ENCODE results near the gene GOPC.

GOPC gene

GRCh38 chr6:117545161-117545595, 57.1 kb downstream of the GOPC start:
- no peak for DNase-seq (ENCODE audit: low read depth in 2 of 2)
- no peak for TF ChIP-seq CTCF (IDR thresholded peaks at IDR 0.05; ENCODE audit: low read depth, low read length)
- H3K4me3 ChIP-seq (replicated peaks in 1 of 2; ENCODE audit: low read depth in 2 of 2, low read length in 2 of 2), result no peak overlapping the region

- no peak overlapping the region for H3K4me3 ChIP-seq (replicated peaks in 1 of 2; ENCODE audit: low read depth in 2 of 2, low read length in 2 of 2)
- DNase-seq (ENCODE audit: low read depth in 2 of 2), result no peak
- TF ChIP-seq CTCF (IDR thresholded peaks at IDR 0.05; ENCODE audit: low read depth, low read length), result no peak
Observed at GRCh38 chr6:117544716-117545115, 57.6 kb downstream of the GOPC start.

- H3K4me3 ChIP-seq (replicated peaks in 1 of 2; ENCODE audit: low read depth in 2 of 2, low read length in 2 of 2), result no peak overlapping the region
- no peak for DNase-seq (ENCODE audit: low read depth in 2 of 2)
- TF ChIP-seq CTCF (IDR thresholded peaks at IDR 0.05; ENCODE audit: low read depth, low read length), result no peak
Observed at GRCh38 chr6:117542493-117542892, 59.8 kb downstream of the GOPC start.

- DNase-seq (ENCODE audit: low read depth in 2 of 2), result peak in 1 of 2 donors; percentile 88
- TF ChIP-seq CTCF (IDR thresholded peaks at IDR 0.05; ENCODE audit: low read depth, low read length), result no peak
- no peak overlapping the region for H3K4me3 ChIP-seq (replicated peaks in 1 of 2; ENCODE audit: low read depth in 2 of 2, low read length in 2 of 2)
Observed at GRCh38 chr6:117540670-117541069, 61.6 kb downstream of the GOPC start.

GRCh38 chr6:117538615-117539014, 63.7 kb downstream of the GOPC start:
- TF ChIP-seq CTCF (IDR thresholded peaks at IDR 0.05; ENCODE audit: low read depth, low read length), result no peak
- DNase-seq (ENCODE audit: low read depth in 2 of 2), result no peak
- H3K4me3 ChIP-seq (replicated peaks in 1 of 2; ENCODE audit: low read depth in 2 of 2, low read length in 2 of 2), result no peak overlapping the region

GRCh38 chr6:117536317-117536716, 66.0 kb downstream of the GOPC start:
- no peak overlapping the region for H3K4me3 ChIP-seq (replicated peaks in 1 of 2; ENCODE audit: low read depth in 2 of 2, low read length in 2 of 2)
- peak; percentile 33 to 45 for DNase-seq (ENCODE audit: low read depth in 2 of 2)
- TF ChIP-seq CTCF (IDR thresholded peaks at IDR 0.05; ENCODE audit: low read depth, low read length), result no peak

GRCh38 chr6:117534974-117535373, 67.3 kb downstream of the GOPC start:
- TF ChIP-seq CTCF (IDR thresholded peaks at IDR 0.05; ENCODE audit: low read depth, low read length), result no peak
- DNase-seq (ENCODE audit: low read depth in 2 of 2), result peak in 1 of 2 donors; percentile 40
- H3K4me3 ChIP-seq (replicated peaks in 1 of 2; ENCODE audit: low read depth in 2 of 2, low read length in 2 of 2), result no peak overlapping the region
